T-helper 17 cell (primary cell): ENCODE results near the gene PMP22. TPM values are rescaled to one million over a fixed set of nuclear protein-coding genes. Genes with fewer than 3 reads are reported as not detected.
A peak's percentile ranks its signal among the peaks of the same experiment; 100 is the strongest.
"Not testable (repeated sequence)": the region's sequence is repeated elsewhere in the genome, so short reads cannot be mapped to it uniquely, and the experiment has no call there.

Experiments used
- ATAC-seq: fragments of 150-1000 bp; cut with Tn5 transposase; 2 replicates; pipeline ENCODE4 v1.10.0; 2021; ENCODE audit warnings: mild to moderate bottlenecking, moderate library complexity
- DNase-seq, 3 donors: peaks; one replicate each; pipeline versions ENCODE4 v3.0.0 to v3.0.0-alpha.2; 2020 to 2021
- H3K9me3 ChIP-seq: one replicate; pipeline ENCODE4 v1.7.0; 2013; ENCODE audit warnings: low read length, mild to moderate bottlenecking; ENCODE audit not compliant: control insufficient read depth, poor library complexity, severe bottlenecking
- H3K27ac Mint-ChIP-seq: one replicate; pipeline ENCODE4 v1.8.0; 2022; ENCODE audit warnings: mild to moderate bottlenecking, moderate library complexity, mixed read lengths
- H3K27me3 Mint-ChIP-seq: one replicate; pipeline ENCODE4 v1.8.0; 2022; ENCODE audit warnings: mixed read lengths
- H3K36me3 Mint-ChIP-seq: one replicate; pipeline ENCODE4 v1.8.0; 2022; ENCODE audit warnings: low read depth, mixed read lengths
- H3K4me1 Mint-ChIP-seq: one replicate; pipeline ENCODE4 v1.8.0; 2022; ENCODE audit warnings: mild to moderate bottlenecking, mixed read lengths
- H3K4me3 Mint-ChIP-seq: one replicate; pipeline ENCODE4 v1.8.0; 2022; ENCODE audit warnings: mild to moderate bottlenecking, moderate library complexity, mixed read lengths
- total RNA-seq, 4 donors: library from RNA in 2 of 4; stranded (reverse) in 2 of 4; gene quantifications; one replicate each; pipeline ENCODE4 v1.2.3 and lab custom pipeline; 2022 to 2026

The PMP22 gene
- total RNA-seq, 2 donors from 2014 or later: not detected

DNA sequence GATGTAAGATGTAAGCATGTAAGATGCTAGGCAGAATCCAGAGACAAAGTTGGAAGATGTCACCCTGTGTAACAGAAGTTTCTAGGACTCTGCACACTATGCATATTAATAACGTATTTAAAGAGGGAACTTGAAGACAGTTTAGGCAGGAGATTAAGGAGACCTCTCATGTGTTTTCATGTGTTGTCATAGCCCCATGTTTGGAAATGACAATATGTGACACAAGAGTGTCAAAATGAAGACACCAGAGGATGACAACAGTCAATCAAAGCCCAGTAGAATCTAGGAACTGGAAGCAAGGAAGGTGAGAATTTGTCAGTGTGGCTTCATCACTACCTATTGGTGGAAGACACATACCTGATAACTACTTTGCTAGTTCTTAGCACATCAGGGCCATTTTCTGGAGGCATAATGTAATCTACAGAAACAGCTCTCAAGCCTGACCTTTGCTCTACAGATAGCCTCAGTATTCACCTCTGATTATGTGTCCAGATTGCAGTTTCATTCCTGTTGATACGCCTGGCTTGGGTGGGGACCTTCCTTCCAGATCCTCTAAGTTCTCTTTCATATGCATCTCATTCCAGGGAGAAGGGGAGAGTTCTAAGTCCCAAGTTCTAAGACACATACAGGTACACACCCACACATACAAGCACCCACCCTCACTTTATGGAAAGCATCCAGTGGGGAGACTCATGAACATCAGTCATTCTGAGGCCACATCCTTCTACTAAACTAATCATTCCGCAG is 26.3 kb downstream of the PMP22 start:
- Mint-ChIP-seq H3K4me1 (peaks cover 2% of the 10 kb centered on the region), H3K4me3 (no peak overlapping the region), H3K27me3 (peaks cover 17% of the 10 kb centered on the region), H3K36me3 (peaks cover 2% of the 10 kb centered on the region), H3K27ac (no peak overlapping the region)
- DNase-seq (no peak), ATAC-seq (no peak)
- no peaks in the 10 kb centered on the region for H3K9me3 ChIP-seq

DNA sequence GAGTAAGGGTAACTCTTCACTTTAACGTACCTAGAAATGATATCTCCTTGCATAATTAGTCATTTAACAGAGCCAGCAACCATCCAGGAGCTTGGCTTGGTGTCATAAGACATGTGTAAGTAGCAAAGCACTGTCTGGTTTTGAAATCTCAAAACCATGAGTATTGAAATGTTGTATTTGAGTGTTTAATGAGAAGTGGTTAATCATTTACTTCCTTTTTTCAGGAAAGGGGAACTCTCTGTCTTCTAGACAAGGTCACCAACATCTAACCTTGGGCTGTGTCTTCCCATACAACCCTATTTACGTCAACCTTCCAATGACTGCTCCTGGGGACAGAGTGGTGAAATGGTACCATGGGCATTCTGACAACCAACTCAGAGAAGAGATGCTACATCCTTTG is 27.1 kb downstream of the PMP22 start:
- H3K36me3 Mint-ChIP-seq: no peaks in the 10 kb centered on the region
- H3K27ac Mint-ChIP-seq: no peak overlapping the region
- DNase-seq: no peak
- H3K4me1 Mint-ChIP-seq: peaks cover 2% of the 10 kb centered on the region
- ATAC-seq: peak; percentile 21
- no peaks in the 10 kb centered on the region for H3K9me3 ChIP-seq
- H3K4me3 Mint-ChIP-seq: no peak overlapping the region
- peaks cover 17% of the 10 kb centered on the region for H3K27me3 Mint-ChIP-seq

DNA sequence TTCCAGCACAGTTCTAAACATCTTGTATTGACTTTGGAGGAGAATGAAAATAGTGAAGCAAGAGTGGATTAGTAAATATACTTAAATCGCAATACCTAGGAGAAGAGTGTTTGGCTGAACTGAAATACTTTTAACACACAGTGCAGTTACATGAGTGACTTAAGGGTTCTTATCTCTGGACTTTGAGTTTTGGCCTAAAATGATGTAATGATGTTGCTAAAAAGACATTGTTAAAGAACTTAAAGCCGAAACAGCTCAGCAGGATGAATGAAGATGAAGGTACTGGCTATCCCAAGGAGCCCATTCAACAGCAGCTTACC is 28.1 kb downstream of the PMP22 start:
- DNase-seq (no peak), ATAC-seq (no peak)
- H3K27ac Mint-ChIP-seq: no peak overlapping the region
- H3K27me3 Mint-ChIP-seq: peaks cover 17% of the 10 kb centered on the region
- no peaks in the 10 kb centered on the region for H3K9me3 ChIP-seq
- H3K4me3 Mint-ChIP-seq: no peak overlapping the region
- H3K36me3 Mint-ChIP-seq: no peaks in the 10 kb centered on the region
- peaks cover 2% of the 10 kb centered on the region for H3K4me1 Mint-ChIP-seq

DNA sequence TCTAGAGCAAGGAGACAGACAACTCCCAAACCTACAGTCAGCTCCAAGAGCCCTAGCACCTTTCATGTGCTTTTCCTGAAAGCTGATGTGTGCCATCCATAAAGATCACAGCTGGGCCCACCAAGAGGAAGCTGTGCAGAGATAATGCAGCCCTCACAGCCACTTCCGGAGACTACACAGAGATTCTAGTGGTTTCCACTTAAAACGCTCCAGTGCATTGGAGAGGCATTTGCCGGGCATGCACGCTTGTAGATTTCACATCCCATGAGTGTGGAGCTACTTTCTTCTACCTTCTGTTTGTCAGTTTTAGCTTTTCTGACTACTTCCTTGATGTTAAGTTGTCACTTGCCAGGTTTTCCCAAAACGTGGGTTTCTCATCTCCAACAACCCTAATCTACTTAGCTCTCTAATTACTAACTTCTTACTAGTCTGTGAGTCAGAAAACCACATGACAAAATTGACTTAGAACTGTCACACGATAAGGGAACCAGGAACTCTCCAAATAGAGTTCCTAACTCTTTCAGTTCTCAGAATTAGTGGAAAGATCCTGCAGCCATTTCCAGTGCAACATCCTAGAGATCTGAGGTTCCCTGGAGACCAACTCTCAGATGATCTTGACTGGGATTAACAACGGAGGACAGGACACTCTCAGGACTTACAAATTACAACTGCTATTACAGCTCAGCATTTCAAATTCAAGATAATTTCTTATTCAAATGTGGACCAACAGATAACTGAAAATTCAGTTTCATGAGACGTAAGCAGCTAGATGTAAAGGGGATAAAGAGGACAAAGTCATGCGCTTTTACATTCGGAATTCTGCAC is 28.6 kb downstream of the PMP22 start:
- ATAC-seq (no peak), DNase-seq (no peak)
- Mint-ChIP-seq H3K27me3 (peaks cover 21% of the 10 kb centered on the region), H3K4me3 (no peak overlapping the region), H3K36me3 (no peaks in the 10 kb centered on the region), H3K27ac (no peak overlapping the region), H3K4me1 (peaks cover 2% of the 10 kb centered on the region)
- H3K9me3 ChIP-seq: no peaks in the 10 kb centered on the region

DNA sequence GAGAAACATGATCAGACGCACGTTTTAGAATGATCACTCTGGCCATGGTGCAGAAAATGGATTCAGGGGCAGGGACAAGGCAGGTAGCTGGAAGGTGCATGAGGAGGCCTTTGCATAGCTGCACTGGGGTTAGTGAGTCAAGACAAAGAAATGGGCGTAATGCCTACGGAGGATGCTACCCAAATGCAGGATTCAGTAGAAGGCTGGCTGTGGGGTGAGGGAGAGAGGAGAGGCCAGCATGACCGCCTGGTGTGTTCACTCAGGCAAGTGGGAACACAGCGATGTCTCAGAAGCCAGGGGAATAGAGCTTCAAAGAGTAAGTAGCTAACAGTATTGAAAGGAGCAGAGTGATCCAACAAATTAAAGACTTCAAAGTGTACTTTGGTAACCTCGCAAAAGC is 31.2 kb downstream of the PMP22 start:
- DNase-seq (no peak), ATAC-seq (no peak)
- Mint-ChIP-seq H3K36me3 (no peaks in the 10 kb centered on the region), H3K27me3 (peaks cover 19% of the 10 kb centered on the region), H3K4me3 (no peak overlapping the region), H3K4me1 (peaks cover 2% of the 10 kb centered on the region), H3K27ac (no peak overlapping the region)
- no peaks in the 10 kb centered on the region for H3K9me3 ChIP-seq

DNA sequence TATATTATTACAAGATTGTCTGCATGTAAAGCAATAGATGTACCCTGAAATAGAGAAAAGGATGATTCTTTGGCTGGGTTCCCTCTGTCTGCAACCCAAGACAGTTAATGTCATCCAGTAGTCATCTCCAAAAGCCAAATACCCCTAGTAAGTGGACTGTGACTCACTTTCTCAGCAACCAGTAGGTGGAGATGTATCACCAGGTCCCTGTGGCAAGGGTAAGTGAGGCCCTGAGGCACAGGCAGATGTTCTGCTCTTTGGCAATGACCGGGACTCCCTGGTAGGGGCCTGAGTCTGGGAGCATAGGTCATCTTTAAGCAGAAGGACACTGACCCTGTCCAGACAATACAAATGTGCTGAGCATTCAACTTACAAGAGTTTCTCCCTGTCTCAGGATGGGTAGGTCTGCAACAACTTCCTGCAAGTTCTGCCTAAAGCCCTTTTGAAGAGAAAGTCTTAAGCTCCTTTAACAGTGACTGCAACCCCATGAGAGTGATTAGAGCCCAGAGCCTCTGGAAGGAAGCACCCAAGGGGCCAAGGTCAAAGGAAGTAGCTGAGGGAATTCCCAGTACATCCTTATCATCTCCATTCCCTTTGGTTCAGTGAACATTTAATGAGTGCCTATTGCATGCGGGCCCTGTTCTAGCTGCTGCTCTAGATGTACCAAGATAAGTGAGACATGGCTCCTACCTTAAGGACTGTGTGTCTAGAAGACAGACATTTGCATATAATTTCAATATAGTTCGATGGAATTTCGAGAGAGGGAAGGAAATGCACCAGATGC is 31.9 kb downstream of the PMP22 start:
- H3K4me3 Mint-ChIP-seq: no peak overlapping the region
- peaks cover 18% of the 10 kb centered on the region for H3K27me3 Mint-ChIP-seq
- peaks cover 2% of the 10 kb centered on the region for H3K4me1 Mint-ChIP-seq
- ATAC-seq (no peak), DNase-seq (no peak)
- no peaks in the 10 kb centered on the region for H3K36me3 Mint-ChIP-seq
- H3K9me3 ChIP-seq: no peaks in the 10 kb centered on the region
- H3K27ac Mint-ChIP-seq: no peak overlapping the region

DNA sequence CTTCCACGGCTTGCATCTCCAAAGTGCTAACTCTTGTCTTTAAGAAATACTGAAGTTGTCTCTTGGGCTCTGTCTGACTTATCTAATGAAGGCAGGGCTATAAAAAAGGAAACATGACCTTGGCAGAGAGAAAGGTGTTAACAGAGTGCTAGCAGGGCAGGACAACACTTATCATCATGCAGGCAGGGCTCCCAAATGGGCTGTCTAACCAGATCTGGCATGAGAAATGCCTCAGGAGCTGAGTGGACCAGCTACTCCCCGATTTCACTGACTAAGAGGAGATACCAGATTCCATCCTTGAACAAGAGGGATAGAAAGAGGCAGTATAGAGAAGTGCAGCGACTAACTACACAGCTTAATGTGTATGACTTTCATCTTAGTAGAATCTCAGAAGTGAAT is 32.6 kb downstream of the PMP22 start:
- H3K9me3 ChIP-seq: no peaks in the 10 kb centered on the region
- DNase-seq (no peak), ATAC-seq (no peak)
- peaks cover 17% of the 10 kb centered on the region for H3K27me3 Mint-ChIP-seq
- H3K4me3 Mint-ChIP-seq: no peak overlapping the region
- peaks cover 2% of the 10 kb centered on the region for H3K4me1 Mint-ChIP-seq
- no peaks in the 10 kb centered on the region for H3K36me3 Mint-ChIP-seq
- no peak overlapping the region for H3K27ac Mint-ChIP-seq

DNA sequence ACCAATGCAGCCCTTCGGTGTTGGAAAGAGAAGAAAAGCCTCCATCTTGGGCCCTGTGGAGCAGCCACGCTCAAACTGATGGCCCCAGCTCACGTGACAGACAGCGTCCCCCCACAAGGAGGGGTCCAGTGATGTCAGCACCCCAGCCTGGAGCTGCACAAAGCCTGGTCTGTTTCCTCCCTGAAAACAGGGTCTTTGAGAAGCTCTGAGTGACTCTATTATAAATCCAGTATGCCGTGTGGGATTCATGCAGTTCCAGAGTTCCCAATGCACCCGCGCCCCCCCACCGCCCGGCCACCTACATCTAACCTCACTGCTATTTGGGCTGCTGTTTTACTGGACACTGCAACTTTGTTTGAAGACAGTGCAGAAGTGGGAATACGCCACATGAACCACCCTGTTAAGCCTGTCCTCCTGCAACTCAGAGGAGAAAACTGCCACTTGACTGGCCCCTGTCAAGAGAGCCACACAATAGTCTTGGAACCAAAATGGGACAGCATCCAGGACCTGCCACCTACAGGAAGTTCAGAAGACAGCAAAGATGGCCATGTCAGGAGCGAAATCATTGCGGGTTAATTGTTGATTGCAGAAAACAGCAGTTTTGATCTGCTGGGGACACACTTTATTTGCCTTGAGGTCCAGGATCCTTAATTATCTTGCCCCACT is 33.1 kb downstream of the PMP22 start:
- Mint-ChIP-seq H3K4me3 (no peak overlapping the region), H3K4me1 (peaks cover 2% of the 10 kb centered on the region), H3K27ac (no peak overlapping the region), H3K36me3 (no peaks in the 10 kb centered on the region), H3K27me3 (peaks cover 17% of the 10 kb centered on the region)
- ATAC-seq (no peak), DNase-seq (no peak)
- H3K9me3 ChIP-seq: no peaks in the 10 kb centered on the region

DNA sequence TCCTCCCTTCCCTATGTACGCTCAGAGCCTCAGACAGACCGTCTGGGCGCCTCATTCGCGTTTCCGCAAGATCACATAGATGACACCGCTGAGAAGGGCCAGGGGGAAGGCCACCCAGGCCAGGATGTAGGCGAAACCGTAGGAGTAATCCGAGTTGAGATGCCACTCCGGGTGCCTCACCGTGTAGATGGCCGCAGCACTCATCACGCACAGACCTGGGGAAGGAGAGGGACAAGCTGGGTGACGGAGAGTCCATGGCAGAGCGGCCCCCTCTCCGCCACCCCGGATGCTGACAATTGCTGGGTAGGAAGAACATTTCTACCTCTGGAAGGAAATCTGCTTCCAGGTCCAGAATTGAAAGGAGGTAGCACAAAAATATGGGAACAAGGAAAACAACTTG is 34.3 kb downstream of the PMP22 start:
- ATAC-seq: no peak
- Mint-ChIP-seq H3K27ac (no peak overlapping the region), H3K27me3 (peaks cover 13% of the 10 kb centered on the region), H3K4me1 (peaks cover 2% of the 10 kb centered on the region), H3K36me3 (no peaks in the 10 kb centered on the region), H3K4me3 (no peak overlapping the region)
- no peak for DNase-seq
- H3K9me3 ChIP-seq: no peaks in the 10 kb centered on the region

DNA sequence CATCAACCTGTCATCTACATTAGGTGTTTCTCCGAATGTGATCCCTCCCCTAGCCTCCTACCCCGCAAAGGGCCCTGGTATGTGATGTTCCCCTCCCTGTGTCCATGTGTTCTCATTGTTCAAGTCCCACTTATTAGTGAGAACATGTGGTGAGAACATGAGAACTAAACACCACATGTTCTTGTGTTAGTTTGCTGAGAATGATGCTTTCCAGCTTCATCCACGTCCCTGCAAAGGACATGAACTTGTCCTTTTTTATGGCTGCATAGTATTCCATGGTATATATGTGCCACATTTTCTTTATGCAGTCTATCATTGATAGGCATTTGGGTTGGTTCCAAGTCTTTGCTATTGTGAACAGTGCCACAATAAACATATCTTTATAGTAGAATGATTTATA is 43.3 kb downstream of the PMP22 start:
- H3K4me1 Mint-ChIP-seq, H3K27ac Mint-ChIP-seq, H3K9me3 ChIP-seq, H3K36me3 Mint-ChIP-seq, ATAC-seq, DNase-seq, H3K4me3 Mint-ChIP-seq: not testable (repeated sequence)
- H3K27me3 Mint-ChIP-seq: peaks cover 16% of the 10 kb centered on the region

DNA sequence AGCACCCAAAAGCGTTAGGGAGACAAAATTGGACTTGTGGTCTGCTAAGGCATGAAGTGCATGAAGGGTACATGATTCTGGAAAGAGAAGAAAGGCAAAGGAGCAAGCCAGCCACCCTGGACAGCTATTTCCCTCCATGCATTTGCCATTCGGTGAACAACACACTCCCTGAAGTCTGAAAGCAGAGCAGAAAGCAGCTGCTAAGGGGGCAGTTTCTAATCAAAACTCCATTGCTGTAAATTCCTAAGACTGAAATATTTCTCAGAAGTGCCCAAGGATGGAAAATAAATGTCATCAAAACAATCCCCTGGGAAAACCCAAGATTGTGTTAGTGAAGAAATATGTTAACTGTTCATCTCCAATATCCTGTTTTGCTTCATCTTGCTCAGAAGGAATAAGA is 44.3 kb downstream of the PMP22 start:
- no peak for ATAC-seq
- peaks cover 14% of the 10 kb centered on the region for H3K27me3 Mint-ChIP-seq
- no peak for DNase-seq
- no peaks in the 10 kb centered on the region for H3K4me1 Mint-ChIP-seq
- no peaks in the 10 kb centered on the region for H3K36me3 Mint-ChIP-seq
- no peak overlapping the region for H3K4me3 Mint-ChIP-seq
- H3K27ac Mint-ChIP-seq: no peak overlapping the region
- no peaks in the 10 kb centered on the region for H3K9me3 ChIP-seq

DNA sequence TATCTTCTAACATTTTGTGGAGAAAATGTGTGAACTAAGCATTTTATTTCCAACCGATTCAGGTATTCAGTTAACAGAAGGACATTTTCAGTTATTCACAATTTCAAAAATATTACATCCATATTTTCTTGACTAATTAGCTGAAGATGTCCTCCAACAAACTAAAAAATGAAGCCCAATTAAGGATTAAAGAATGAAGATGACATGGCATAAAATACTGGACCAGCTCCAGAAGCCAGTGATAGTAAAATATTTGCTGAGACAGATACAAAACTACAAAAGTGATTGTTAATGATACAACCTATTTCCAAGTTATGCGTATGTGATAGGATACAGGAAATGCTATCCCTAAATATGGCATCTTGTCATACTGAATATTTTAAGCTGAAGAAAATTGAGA is 48.6 kb downstream of the PMP22 start:
- no peak overlapping the region for H3K27ac Mint-ChIP-seq
- H3K4me3 Mint-ChIP-seq: no peak overlapping the region
- H3K9me3 ChIP-seq: no peaks in the 10 kb centered on the region
- DNase-seq (no peak), ATAC-seq (no peak)
- no peaks in the 10 kb centered on the region for H3K4me1 Mint-ChIP-seq
- H3K36me3 Mint-ChIP-seq: no peaks in the 10 kb centered on the region
- H3K27me3 Mint-ChIP-seq: peaks cover 22% of the 10 kb centered on the region
